IPS-NIHi7 (cell line): ENCODE measurements around the gene SHC1.

ENCODE experiments used
- DNase-seq: peaks from one replicate; pipeline ENCODE4 v3.0.0; 2012; ENCODE audit warnings: mixed read lengths; ENCODE audit errors: extremely low spot score

Gene SHC1

DNA sequence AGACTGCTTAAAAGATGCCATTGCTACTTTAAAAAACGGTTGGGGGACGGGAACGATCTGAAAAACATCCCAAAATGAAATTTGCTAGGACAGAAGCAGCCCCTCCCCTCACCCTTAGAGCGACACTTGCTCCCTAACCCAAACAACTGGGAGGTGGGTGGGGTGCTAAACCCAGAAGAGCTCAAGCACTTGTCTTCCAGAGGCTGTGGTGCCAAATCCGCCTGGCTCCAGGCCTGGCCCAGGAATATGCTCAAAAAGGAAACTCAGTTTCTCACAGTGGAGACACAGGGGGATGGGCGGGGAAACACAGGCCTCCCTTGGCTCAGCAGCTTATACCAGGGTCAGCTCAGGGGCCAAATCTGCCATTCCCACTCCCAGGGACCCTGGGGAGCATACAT, 14.0 kb downstream of the SHC1 start:
- DNase-seq, result no peak

DNA sequence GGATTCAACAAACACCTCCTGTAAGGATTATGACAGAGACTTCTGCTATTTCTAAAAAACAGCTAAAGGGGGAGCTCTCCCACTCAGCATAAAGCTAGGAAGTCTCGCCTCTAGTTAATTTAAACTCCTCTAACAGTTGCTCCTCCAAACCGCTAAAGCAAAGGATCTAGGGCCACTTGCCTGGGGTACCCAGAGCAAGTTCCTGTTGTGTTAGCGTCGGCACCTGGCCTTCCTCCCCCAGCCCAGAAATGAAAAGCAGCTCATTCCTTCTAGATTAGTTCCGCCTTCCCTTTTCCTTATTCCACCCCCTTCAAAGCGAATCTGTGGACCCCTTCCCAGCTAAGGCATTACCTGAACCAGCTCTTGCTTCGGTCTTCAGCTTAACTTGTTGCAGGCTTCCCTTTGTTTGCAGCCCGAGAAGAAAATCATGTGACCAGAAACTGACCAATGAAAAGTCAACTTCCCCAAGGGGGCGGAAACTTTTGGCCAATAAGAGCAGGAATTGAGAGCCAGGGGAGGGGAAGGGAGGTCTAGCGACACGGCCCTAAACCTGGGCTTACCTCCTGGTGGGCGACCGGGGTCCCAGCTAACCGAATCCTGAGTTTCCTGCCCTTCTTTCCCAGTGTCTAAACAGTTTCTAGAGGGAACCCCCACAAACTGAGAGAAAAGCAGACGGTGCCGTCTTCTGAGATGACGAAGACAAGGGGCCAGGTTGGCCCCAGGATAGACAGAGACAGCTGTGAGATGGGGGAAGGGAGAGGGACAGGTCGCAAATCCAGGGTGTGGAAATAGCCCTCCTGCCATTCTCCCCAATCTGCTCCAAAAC, 14.6 kb downstream of the SHC1 start, which contains the start of gene PBXIP1:
TSS of gene PBXIP1 (minus strand) at position 382 of the 826 bp plus-strand sequence. CDS start 2,378 bp downstream, outside the sequence.
- DNase-seq, result peak; percentile 96

DNA sequence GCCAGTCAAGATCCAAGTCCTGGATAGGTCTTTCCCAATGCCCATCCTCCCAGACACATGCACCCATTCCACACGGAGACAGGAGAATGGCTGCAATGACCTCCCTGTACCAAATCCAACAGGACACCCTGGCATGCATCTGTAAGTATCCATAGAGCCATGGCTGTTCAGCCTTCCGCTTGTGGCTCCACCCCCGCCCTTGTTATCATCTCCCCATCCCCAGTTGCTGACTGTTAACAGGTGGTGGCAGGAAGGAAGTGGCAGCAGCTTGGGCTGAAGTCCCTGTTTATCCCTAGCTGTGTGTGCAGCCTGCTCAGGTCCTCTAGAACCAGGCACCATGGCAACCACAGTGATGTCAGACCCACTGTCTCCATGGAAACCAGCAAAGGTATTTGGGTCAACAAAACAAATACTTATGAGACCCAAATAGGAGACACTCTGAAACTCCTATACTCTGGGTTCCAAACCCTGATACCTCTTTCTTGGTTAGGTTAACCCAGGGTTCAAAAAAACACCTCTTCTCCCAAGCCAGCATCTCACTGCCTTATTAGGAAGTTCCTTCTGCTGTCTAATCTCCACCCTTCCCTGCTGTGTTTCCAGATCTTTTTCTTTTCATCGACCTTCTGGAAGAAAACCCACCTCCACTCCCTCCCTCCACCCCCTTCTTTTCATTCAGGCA, 15.4 kb downstream of the SHC1 start:
- no peak for DNase-seq

DNA sequence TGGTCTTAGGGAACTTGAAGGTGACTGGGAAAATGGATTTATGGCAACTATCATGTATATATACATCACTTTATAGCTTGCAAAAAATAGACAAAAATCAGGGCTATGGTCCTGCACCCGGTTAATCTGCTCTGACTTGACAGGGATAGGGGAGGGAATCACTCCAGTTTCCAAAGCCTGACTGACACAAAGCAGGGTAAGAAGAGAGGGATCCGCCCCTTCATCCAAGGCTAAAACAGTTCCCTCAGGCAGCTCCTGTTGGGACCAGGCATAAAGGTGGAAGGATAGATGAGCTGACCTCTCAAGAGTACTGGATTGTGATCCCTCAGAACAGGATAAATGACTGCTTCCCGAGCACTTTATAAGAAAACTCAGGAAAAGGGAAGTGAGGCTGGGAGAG, 16.0 kb downstream of the SHC1 start:
- DNase-seq, result no peak

DNA sequence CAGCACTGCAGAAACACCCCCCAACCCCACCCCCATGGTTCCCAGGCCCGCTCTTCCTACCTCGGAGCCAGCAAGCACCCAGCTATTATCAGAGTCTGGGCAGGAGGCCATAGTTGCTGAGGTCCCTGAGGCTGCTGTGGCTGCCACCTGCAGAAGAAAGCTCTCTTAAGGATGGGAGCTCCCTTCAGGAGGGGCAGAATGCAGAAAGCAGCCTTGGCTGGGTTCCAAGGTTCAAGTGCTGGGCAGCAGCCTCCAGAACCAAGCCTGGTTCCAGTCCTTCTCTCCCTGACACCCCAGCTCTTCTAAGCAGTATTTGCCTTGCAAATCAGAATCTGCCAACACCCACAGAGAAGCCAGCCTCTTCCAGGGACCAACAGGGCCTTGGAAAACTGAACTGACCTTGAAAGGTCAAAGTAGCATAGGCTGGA, 16.9 kb downstream of the SHC1 start:
- DNase-seq, result no peak

DNA sequence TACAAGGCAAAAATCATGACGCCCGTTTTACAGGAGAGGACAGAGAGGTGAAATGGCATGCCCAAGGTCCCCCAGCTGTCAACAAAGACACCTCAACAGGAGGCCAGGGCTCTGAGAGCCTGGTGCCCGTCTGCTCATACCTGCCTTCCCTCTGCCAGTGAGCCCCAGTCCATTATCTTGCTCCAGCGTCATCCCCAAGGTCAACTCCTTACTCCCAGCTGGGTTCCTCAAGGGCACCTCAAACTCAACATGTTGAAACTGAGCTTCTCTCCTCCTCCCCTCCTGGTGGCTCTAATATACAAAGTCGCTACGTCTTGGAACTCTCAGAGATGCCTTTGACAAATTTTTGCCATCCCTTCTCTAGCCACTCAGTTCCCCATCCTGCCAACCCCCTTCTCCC, 17.9 kb downstream of the SHC1 start:
- no peak for DNase-seq

DNA sequence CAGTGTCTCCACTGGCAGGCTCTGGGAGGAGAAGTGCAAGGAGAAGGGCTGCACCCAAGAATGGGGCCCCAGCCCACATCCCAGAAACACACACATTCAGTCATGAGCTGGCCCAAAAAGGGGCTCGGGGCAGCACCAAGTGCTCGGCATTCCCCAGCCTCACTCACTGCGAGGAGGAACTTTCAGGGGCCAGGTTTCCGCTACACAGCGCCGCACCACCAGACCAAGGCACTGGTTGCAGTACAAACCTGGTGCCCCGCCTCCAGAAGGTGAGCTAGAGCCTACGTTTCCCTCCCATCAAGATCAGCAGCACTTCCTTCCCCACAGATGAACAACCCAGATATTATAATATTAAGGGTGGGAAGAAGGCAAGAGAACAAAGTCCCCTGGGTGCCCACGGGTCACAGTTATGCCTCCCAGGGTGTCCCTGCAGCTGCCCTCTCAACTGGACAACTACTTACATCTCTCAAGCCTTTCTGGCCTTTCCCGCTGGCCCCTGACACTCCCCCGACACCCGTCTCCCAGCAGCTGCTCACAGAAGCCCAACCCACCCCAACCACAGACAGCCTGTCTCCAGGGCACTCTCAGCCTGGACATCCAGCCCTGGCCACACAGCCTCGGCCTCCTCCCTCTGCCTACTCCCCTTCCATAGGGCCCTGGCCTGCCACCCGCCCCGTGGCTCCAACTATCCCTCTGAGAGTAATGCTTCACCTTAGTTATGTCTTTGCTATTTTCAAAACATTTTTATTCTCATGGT, 18.5 kb downstream of the SHC1 start:
- no peak for DNase-seq

DNA sequence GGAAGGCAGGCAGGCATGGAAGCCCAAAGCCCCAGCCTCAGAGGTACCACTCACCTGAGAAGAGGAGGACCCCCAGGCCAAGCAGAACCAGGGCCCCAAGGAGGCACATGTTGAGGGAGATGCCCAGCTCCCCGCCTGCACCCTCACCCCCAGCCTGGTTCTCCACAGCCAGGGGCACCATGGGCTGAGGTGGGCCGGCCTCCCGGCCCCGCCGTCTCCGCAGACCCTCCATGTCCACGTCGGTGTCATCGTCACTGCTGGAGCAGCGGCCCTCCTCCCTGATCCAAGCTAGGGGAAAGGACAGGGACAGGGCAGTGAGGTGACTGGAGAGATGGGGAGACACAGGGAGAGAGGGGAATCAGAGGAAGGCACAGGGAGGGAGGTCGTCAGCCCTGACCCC, 22.5 kb downstream of the SHC1 start:
- DNase-seq, result no peak

DNA sequence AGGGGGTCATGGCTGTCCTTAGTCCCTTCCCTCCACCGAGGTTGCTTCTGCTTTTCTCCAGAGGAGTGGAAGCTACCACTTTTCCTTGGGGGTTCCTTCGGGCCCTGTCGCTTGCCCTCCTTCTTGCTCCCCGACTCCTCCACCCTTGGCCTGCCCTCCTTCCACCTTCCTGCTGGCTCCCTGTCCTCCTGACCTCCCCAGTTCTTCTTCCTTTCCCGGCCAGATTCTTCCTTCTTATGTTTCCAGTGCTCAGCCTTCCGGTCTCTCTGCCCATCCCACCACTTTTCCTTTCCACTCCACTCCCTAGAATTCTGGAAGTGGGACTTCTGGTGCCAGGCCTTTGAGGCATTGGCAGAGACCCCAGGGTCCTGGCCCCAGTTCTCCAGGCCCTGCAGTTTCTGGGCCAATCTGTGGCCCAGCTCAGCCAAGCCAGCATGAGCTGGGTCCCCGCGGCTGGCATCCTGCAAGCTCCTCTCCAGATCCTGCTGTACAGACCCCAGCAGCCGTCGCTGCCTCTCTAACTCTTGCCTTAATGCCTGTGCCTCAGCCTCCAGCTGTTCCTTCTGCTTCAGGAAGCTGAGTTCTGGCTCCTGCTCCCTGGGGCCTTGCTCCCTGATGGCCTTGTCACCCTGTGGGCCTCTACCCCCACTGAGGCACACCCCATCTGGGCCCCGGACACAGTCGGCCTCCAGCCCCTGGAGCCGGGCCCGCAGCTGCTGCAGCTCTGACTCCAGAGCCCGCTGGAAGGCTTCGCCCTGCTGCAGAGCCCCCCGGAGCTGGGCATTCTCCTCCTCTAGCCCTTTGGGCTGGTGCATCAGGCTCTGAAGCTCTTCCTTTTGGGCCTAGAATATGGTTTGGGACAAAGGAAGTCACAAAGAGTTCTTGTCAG, 24.3 kb downstream of the SHC1 start:
- no peak for DNase-seq

DNA sequence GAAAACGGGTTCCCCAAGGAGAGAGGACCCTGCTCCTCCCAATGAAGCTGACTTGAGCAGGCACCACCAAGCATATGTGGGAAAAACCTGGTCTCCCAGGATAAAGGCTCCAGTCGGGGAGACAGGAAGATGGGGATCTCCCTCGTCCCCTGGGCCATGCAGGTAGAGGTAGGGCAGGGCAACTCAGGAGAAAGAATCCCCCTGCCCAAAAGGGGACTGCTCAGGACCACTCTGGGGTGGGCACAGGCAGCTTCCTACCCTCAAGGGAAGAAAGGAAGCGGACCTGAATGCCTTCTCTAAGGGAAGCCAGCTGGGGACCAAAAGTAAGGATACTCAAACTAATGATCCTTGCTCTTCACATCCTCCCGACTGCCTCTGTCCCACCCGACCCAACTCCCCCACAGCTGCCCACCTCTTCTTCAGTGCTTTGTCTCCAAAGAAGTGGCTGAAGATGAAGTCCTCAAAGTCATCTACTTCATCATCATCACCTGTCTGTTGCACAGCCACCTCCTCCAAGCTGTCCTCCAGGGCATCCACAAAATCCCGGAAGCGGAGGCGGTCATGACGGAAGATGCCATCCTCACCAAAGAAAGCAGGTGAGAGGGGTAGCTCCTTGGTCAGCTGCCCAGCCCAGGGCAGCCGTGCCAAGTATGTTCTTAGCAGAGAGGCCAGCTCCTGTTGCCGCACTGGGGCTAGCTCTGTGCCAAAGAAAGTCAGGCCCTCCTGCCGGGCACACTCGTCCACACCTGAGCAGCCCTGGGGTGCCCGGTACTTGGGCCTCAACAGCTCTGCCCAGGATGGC, 25.2 kb downstream of the SHC1 start:
- no peak for DNase-seq

DNA sequence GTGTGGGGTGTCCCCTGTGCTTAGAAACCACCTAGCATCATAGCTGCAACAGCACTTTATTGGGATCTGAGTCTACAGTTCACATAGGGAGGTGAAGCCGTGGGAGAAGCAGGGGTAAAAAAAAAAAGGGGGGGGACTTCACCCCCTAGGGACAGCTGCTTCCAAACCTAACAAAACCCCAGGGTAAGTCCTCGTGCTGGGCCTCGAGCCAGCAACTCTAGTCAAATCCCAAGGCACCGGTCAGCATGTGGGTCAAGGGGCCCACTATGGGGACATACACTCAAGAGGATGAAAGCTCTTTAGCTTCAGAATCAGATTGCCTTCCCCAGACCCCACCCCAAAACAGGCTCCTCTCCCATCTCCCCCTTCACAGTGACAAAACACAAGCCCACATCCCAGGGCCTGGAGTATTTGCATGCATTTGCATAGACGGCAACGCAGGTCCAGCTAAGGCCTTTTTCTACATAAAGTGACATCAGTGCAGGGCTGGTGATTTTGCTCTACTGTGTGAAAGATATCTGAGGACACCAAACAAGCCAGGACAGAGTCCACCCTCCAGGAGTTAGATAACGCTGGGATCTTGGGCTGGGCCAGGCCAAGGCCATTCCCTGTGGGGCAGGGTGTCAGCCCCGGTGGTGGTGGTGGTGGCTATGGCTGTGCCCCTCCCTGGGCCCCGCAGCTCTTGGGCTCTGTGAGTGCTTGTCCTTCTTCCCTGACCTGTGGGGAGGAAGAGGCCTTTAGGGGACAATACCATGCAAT, 26.0 kb downstream of the SHC1 start:
- DNase-seq, result no peak

DNA sequence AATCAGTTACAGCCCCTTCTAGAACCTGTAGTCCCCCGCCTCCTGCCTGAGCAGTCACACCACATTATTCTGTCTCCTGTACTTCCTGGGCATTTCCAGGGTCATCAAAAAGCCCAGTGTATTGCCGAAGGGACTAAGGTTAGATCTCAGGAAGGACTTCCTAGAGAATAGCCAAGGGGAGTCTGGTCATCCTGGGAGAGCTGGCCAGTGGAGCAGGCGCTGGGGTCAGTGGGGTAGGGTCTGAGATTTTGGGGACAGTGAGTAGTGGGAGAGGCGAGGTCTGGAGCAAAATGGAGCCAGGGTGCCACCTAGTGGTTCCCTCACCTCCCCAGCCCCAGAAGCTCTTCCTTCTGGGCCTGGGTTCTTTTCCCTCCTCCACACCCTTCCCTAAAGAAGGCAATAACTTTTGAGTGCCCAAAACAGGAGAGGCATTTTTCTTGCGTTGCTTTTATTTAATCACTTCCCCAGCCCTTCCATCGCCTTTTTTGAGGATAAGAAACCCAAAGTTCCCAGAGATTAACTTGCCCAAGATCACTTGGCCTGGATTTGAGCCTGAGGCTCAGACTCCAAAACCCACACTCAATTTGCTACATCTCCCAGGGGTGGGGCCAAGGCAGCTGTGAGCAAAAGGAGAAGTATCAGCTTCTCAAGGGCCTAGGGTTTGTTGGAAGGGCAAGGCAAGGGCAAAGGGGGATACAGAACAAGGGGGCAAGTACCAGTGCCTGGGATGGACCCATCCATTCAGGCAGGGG, 26.7 kb downstream of the SHC1 start:
- peak; percentile 81 for DNase-seq

DNA sequence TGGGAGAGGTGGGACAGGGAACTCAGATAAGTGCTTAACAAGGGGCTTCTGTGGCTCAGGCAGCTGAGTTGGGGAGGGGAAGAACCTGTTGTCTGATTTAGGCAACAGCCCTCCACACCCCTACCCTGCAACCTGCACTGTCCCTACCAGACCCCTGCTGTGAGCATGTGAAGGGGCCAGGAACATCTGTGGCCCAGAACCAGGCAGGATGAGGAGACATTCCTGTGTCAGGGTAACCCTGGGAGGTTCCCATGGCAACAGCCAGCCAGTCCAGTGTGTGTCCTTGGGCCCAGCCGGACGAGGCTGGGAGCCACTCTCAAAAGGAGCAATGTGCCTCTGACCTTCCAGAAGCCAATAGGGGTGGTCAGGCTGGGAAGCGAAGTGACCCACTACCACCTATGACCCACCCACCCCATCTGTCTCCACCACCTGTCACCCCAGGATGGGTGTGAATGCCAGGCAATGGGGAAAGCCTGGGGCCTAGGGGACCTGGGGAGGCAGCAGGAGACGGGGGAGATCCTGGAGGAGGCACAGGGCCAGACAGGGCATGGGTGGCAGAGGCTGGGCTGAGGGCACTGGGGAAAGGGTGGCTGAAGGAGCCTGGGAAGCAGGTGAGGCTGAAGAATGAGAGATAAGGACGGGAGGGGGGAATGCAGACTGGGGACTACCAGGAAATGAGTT, 29.1 kb downstream of the SHC1 start:
- no peak for DNase-seq

DNA sequence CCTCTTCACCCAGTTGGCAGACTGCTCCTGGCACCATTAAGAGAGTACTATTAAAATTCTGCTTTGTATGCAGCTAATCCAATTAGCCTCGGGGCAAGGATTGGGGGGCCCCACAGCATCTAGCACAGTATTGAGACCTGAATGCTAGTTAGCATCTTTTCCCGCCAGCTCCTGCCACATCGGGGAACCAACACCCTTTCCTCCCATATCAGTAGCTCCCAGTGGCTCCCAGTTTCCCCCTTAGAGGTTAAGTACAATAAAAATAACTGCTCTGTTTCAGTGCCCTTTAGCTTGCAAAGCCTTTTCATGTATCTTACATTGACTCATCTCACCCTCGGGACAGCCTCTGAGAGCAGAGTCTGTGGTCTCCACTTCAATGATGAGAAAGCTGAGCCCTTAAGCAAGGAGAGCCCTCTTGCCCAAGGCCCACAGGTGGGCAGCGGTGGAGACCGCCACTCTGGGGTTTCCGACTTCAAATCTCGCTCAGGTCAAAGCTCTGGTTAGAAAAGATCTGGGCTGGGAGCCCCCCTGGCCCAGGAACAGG, 29.8 kb downstream of the SHC1 start:
- no peak for DNase-seq

DNA sequence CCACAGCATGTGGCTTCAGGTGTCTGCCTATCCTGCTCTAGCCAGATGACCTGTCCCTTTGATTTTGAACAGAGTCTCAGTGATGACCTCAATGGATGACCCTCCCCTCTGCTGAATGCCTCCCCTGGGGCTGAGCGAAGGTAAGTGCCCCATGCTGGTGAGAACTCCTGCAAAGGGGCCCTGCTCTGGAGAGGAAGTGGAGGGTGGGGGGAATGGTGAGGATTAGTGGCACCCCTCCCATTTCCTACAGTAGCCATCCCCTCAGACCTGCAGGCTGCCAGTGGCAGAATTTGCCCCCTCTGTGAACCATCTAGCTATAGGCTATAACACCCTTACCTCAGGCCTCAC, 30.4 kb downstream of the SHC1 start:
- no peak for DNase-seq

DNA sequence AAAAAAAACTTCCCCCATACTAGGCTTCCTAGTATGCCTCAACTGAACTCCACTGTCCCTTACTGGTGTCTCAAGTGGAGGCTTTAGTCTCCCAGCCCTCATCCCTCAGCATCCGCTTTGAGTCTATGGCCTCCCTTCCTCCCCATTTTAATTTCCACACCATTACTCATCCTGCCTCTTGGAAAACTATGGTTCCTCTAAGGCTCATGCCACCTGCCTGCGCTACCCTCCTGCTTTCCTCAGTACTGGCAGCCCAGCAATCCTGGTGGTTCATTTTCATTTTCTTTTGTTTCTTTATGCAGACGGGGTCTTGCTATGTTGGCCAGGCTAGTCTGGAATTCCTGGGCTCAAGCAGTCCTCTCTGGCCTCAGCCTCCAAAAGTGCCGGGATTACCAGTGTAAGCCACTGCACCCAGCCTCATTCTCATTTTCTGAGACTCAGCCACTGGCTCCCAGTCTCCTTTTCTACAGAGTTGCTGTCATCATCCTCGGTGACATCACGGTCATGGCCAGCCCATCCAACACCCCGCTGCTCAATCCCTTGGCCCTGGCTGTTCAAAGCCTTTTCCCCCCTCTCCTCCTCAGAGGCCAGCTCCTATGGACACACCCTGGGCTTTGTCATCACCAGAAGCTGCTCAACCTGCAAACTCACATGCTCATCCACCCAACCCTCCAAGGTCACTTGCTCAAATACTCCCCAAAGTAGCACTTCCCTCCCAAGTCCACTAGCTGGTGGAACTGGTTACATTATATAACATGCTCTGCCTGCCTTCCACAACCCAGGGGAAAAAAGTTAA, 31.7 kb downstream of the SHC1 start:
- DNase-seq, result no peak

DNA sequence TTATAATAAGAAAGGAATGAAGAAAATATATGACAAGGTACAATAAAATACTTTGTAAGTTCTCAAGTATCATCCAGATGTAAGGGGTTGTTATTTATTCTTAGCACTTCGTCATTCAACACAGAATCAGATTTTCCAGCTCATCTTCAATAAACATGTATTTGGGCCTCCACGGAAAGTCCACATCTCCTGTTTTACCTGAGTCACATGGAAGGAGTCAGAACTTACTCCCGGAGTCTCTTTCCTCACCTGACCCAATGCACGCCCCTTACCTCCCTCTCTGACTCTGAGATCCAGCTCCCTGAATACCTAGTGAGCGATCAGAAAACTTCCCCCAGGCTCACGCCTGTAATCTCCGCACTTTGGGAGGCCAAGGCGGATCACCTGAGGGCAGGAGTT, 32.6 kb downstream of the SHC1 start:
- no peak for DNase-seq
